SK-N-MC (cell line): ENCODE results near the gene ZBTB7A.

Source experiments
- EZH2 ChIP-seq: fragments of 200-600 bp; sonication (generic); IDR thresholded peaks from one replicate; pipeline ENCODE4 v1.6.1; 2017; ENCODE audit warnings: antibody characterized with exemption
- FOXP2 ChIP-seq: optimal IDR thresholded peaks from 2 replicates; pipeline ENCODE3; 2011; ENCODE audit warnings: mild to moderate bottlenecking, moderate library complexity; ENCODE audit not compliant: insufficient read depth; ENCODE audit errors: extremely low read length, control extremely low read depth
- POLR2AphosphoS5 ChIP-seq: IDR thresholded peaks from 2 replicates; pipeline ENCODE4 v1.6.1; 2012; ENCODE audit warnings: mild to moderate bottlenecking, low read depth, low read length, borderline replicate concordance

GRCh38 chr19:4043966-4044715 is 22.6 kb downstream of the ZBTB7A start:
- TF ChIP-seq EZH2 (no peak), POLR2AphosphoS5 (no peak), FOXP2 (no peak)
